HG03280 (cell line): Measurements from ENCODE around the gene COL24A1.
"Not testable (repeated sequence)": the region's sequence is repeated elsewhere in the genome, so short reads cannot be mapped to it uniquely, and the experiment has no call there.

Experiments
- ATAC-seq: cut with Tn5 transposase; IDR thresholded peaks from one replicate; pipeline ENCODE4 v1.9.1; 2021; ENCODE audit warnings: mild to moderate bottlenecking, moderate library complexity; ENCODE audit not compliant: unreplicated experiment

The COL24A1 gene

DNA sequence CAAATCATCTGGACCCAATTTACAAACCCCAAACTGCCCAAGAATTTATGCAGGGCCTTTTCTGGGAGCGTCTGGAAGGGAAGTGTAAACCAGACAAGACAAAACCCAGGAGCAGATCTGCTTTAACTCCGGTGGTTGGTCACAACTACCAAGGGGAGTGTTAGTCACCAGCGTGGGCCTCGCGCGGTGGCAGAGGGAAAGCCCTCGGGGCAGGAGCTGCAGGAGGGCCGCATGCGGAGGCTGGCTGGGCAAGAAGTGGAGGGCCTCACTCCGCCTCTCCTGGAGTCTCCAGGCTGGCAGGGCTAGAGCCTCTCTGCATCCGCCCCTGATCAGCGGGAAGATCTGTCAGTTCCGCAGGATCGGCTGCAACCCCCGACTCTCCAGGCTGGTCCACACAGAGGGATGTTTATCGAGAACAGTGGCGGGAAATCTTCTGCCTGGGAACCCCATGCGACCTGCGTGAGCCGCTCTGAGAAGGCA is 2.0 kb downstream of the COL24A1 start:
- ATAC-seq = no peak

DNA sequence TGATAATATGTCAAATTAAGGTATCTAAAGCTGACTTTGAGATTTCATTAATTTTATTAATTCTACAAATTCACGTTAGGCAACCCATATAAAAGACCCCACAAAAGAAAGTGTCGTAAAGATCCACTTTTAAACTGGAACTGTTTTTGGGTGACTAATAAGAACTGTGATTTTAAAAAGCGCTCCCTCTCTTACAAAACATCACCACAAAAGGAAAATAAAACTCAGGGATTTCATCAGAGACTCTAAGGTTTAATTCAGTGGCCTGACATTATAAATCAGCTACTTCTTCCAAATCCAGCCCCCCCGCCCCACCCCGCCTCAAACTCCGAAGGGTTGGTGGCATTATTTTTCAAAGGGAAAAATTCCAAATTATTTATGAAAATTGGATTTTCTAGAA is 2.7 kb downstream of the COL24A1 start:
- no peak for ATAC-seq

DNA sequence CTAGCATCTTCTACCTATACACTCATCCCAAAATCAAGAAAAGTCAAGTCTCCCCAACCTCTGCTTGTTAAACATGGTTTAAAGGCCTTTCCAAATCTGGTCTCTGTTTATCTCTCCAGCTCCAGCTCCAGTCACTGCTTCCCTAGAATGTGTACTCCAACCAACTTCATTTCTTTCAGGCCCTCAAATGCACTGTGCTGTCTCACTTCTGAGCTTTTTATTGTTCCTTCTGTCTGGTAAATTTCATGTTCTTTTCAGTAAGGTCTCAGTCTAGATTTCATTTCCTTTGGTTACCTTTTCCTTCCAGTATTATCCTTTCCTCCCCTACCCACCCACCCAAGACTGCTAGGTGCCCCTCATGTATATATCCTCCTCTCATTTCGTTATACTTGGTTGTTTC is 3.7 kb downstream of the COL24A1 start:
- no peak for ATAC-seq

DNA sequence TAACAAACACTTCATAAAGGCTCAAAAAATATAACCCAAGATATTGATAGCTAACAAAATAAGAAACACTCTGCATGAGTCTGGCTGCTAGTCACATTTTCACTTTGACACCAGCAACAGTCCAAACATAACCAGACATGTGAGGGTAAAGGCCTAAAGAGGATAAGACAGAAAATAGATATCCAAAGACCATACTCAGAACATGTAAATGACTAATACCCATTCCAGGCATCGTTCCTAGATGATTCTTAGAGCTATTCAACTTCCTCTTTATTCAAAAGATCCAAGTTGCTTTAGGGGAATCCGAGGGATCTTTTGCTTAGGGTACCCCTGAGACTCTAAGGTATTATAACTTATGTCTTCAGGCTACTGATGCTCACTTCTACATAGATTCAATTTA is 5.1 kb downstream of the COL24A1 start:
- no peak for ATAC-seq

DNA sequence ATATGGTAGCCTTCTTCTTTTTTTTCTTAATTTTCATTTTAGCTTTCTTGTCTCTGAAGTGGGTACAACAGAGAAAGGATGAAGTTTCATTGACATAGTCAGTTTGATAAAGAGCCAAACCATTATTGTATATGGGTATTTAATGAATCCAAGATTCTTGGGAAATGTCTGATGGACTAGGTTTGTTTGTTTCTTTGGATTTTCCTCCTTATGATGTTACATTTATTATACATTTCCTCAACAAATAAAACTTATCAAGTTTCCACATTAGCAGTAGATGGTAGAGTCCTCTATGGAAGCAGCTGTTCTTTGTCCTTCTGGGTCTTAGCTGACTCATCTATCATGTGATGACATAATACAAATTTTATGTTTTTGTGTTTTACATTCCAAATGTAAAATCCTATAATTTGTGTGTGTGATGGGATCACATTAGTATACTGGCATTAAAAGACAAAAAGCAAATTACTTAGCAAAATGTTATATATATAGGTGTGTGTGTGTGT is 6.0 kb downstream of the COL24A1 start:
- no peak for ATAC-seq

DNA sequence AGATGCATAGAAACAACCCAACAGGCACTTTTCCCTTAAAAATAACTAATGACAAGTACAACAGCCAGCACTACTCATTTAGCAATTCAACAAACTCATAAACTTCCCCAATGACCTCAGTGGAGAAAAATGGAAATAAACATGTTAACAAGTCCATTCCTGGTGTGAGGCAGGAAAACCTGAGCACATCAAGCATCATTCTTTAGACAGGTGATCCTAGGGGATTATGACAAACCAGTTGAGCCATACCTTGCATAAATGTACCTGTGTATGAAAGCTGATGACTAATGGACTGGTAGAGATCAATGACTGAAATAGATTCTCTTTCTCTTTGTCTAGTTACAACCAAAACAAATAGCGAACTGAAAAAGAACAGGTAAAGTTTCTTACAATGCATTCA is 7.0 kb downstream of the COL24A1 start:
- ATAC-seq = no peak

DNA sequence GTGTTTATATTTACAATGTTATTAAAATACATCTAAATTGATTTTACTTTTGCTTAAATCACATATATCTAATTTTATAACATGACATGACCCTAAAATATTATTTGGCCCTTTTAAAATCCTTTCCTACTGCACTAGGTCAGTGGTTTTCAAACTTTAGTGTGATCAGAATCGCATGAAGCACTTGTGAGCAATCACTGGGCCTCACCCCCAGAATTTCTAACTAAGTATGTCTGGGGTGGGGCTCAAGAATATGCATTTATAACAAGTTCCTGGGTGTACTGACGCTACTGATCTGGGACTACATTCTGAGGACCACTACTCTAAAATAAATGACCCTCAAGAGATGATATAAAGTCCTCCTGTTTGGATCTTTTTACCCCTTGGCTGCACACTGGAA is 8.8 kb downstream of the COL24A1 start:
- no peak for ATAC-seq

DNA sequence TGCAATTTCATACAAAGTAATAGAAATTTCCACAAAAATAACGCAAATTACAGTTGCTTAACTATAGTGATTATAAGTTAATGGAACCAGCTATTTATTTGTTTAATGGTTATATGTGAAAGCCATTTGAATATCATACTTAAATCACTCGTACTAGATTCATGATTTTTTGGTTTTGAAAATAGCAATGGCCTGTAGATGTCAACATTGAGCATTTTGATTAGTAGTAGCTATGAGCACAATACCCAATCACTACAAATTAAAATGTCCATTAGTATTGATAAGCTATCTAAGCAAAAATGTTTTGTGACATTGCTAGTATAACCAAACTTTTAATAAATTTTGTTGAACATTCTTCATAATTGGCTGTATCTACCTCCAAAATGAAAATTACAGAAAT is 10.0 kb downstream of the COL24A1 start:
- no peak for ATAC-seq

DNA sequence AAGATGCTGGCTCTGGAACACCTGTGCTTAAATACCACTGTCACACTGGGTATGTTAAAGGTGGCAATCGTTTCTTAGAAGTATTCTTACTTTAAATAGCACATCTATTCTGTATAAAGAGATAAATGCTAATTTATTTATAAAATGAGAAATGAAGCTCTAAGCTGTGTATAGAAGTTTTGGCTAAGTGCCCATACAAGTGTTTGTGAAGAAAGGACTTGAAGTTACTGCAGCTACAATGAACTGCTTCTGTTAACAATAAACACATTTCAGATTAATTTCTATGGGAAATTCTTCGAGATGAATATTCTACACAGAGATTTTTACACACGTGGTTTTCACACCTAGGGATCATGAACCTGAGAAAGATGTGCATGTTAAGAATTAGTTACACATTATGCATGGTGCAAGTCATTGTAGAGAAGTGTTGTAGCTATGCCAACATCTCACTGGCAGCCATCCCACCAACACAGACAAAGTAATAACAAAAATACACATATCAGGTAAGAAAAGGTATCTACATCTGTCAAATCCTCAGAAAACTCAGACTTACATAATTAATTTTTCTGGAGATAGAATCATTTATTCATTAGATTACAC is 16.2 kb downstream of the COL24A1 start:
- ATAC-seq = no peak

DNA sequence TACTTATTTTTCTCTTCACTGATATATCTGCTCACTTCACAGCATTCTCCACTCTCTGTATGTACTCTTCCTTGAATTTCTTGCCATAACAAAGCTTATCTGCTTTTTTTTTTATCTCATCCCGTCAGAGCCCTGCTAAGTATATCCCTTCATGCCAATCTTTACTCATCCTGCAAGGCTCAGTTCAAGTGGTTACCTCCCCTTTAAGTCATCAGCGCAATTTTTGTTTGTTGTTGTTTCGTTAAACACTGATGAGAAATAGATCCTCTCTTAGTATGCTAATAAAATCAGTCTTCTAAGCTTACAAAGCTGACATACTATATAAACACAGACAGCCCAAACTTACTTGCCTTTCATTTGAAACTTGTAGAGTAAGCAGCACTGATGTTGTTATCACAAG is 17.8 kb downstream of the COL24A1 start:
- ATAC-seq = no peak

DNA sequence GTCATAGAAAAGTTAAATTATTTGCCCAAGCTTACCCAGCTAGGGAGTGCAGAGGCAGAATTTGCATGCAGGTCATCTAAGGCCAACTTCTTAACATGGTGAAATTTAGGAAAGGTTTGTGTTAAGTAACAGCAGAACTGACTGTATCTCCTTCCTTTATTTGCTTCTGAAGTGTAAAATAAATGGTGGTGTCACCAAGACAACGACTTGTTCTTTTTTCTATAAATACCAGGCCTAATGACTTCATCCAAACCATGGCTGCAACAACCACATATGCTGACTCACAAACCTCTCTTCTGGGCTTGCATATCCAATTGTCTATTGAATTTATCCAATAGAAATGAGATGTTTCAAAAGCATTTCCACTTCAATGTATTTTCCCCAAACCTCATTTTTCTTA is 19.1 kb downstream of the COL24A1 start:
- ATAC-seq = no peak

DNA sequence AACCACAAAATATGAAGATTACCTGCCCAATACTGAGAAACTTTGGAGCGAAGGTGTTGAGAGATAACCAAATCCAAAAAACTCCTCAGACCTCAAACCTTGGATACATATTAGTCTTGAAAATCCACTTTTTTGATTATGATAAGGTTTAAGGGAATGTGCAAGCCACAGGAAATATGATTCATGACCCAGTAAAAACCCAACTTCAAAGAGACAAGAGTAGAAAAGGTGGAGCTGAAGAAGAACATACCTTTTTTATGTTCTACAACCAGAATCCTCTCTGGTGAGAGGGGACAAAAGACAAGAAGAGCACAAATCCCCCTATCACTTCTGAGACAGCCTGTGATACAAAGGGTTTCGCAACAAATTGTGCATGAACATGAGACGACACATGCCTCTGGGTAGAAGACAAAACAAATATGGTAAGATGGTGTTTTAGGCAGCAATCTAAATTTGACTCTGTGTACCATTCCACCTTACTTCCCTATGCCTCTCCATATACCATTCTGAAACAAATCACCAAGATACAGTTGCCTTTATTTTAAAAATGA is 37.3 kb downstream of the COL24A1 start:
- ATAC-seq = no peak

DNA sequence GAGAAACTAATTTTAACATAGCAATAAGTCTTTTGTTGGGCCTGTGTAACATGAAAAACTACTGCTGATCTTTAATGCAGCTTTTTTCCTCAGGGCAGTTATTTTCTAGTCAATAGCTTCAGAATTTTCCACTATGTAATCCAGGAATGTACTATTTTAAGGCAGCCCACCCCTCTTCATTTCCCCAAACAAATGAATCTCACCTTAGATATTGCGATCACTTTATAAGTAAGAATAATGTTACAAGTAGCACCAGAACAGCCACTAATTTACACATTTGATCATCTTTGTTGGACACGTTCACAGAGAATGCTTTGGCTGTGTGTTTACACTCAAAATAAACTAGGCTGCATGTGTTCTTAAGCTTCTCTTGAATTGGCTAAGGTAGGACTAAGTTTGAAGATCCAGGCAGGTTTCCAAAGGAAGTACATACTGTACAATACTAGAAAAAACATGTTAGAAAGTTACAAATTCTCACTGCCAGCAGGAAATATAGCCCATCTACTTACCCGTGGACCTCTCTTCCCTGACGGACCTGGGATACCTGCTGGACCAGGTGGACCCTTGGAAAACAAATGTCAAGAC is 41.7 kb downstream of the COL24A1 start:
- ATAC-seq = no peak

DNA sequence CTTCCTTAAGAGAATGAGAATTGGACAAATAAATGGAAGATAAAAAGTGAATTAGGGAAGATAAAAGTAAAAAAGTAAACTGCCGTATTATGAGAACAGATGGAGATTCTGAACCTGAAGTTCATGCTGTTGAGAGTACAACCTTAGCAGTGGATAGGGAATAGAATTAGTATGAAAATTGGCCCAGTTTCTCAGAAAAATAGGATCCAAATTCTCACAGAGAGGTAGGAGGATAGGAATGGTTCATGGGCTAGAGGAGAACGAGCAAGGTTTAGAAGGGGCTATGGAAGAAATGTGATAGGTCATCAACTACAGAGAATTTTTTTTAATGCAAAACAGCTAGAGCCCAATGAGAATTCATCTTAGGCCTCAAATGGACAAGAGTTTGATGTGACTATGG is 42.3 kb downstream of the COL24A1 start:
- ATAC-seq = no peak

DNA sequence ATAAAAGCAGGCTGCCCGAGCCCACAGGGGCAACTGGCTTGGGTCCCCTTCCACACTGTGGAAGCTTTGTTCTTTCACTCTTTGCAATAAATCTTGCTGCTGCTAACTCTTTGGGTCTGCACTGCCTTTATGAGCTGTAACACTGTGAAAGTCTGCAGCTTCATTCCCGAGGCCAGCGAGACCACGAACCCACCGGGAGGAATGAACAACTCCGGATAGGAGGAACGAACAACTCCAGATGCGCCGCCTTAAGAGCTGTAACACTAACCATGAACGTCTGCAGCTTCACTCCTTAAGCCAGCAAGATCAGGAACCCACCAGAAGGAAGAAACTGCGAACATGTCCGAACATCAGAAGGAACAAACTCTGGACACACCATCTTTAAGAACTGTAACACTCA is 45.0 kb downstream of the COL24A1 start:
- not testable (repeated sequence) for ATAC-seq

DNA sequence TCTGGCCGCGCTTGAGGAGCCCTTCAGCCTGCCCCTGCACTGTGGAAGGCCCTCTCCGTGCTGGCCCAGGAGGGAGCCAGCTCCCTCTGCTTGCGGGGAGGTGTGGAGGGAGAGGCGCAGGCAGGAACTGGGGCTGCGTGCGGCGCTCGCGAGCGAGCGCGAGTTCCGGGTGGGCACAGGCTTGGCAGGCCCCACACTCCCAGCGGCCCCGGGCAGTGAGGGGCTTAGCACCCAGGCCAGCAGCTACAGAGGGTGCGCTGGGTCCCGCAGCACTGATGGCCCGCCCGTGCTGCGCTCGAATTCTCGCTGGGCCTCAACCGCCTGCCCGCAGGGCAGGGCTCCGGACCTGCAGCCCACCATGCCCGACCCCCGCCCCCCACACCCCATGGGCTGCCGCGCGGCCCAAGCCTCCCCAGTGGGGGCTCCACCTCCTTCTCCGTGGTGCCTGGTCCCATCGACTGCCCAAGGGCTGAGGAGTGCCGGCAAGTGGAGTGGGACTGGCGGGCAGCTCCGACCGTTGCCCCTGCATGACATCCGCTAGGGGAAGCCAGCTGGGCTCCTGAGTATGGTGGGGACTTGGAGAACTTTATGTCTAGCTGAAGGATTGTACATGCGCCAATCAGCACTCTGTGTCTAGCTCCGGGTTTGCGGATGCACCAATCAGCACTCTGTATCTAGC is 46.0 kb downstream of the COL24A1 start:
- ATAC-seq = no peak

DNA sequence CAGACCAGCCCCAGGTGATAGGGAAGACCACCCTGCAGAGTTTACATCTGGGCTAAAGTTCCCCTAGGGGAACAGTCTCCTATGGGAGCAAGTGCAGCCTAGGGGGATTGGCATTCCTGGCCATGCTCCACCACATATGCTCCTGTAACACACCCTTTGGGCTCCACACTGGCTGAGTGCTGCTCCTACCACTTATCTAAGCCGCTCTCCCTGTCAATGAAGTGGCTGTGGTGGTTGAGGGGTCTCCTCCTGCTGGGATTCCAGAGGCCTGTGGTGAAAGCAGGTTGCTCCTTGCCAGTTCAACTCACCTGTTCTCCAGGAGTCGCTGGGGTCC is 51.1 kb downstream of the COL24A1 start:
- no peak for ATAC-seq

DNA sequence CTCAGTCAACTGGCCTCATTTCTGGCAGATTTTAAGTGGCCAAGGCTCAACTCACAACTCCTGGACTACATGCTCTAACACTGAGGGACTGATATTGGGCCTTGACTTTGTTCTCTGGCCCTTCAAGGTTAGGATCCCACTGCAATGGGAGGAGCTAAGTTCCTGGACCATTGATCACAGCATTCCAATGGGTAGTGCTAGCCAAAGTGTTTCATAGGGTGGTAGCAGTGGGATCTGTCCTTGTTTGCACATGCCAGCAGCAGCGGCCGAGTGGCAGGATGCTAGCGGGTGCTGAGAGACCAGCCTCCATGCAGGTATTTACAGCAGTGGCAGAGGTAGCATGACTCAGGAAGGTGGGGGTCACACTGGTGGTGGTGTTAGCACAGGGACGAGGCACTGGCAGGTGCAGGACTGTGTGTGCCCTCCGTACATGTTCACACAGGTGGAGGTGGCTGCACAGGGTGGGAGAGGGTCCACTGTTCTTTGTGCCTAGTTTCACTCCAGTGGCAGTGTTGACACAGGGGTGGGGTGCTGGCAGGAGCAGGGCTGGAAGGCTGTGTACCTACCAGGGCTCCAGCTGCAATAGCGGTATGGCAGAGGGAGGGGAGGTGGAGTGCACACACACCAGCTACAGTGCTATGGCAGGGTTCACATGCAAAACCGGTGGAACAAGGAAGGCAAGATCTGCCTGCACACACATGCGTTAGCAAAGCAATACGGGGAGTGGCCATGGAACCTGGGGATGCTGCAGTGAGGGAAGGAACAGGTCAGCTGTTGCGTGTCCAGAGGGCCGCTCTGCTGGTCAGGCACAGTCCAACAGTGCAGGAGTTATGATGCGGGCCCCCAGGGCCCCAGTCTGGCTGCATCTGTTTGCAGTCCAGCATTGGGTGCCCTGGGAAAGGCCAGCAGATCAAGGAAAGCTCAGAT is 51.7 kb downstream of the COL24A1 start:
- no peak for ATAC-seq

DNA sequence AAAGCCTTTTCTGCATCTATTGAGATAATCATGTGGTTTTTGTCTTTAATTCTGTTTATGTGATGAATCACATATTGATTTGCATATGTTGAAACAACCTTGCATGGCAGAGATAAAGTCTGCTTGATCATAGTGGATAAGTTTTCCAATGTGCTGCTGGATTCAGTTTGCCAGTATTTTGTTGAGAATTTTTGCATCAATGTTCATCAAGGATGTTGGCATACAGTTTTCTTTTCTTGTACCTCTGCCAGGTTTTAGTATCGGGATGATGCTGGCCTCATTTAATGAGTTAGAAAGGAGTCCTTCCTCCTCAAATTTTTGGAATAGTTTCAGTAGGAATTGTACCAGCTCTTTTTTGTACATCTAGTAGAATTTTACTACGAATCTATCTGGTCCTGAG is 55.0 kb downstream of the COL24A1 start:
- ATAC-seq = no peak

DNA sequence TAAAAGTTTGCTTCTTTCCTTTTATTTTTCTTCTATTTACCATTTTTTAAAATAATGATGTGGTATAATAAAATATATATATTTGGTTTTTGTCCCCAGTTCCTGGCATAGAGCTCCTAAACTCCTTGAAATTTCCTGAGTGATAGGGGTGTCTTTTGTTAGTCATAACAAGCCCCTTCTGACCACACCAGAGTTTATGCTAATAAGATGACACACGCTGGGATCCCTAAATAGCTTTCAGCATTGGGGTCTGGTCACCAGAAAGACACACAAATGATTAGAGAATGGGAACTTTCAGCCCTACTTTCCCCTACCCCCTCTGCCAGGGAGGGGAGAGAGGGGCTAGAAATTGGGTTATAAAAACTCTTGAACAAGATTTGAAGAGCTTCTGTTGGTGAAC is 56.2 kb downstream of the COL24A1 start:
- ATAC-seq = no peak

DNA sequence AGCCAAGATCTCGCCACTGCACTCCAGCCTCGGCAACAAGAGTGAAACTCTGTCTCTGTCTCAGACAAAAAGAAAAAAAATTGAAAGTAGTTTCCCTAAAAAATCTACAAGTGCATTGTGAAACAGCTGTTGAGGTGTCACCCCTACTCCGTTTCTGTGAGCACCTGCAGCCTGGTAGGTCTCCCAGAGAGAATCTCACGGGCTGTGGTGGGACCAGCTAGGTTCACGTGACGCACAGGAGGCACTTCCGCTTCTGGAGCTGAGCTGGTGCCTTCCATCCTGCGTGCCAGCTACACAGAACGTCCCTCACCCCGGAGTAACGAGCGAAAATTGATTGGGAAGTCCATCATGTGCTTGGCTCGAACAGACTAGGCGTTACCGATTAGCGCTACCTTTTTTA is 66.8 kb downstream of the COL24A1 start:
- ATAC-seq = no peak
